Measurements from ENCODE around the gene ST6GALNAC5. TPM values are rescaled to one million over a fixed set of nuclear protein-coding genes. Genes with fewer than 3 reads are reported as not detected.

ST6GALNAC5 gene
- total and polyA plus RNA-seq, 10 of the 15 experiments (the other 5 are each of a cell fraction or from before 2014, with no cell fraction given), result under 0.01 to 1.8 (median 0.07) TPM; not detected in 6

GRCh38 chr1:77018311-77018710 is 151.0 kb downstream of the ST6GALNAC5 start (continued):
- no peak for TF ChIP-seq CEBPZ (IDR thresholded peaks at IDR 0.05; ENCODE audit: low read depth, low read length)
- no peak for TF ChIP-seq ZNF24 (IDR thresholded peaks at IDR 0.05)

DNA sequence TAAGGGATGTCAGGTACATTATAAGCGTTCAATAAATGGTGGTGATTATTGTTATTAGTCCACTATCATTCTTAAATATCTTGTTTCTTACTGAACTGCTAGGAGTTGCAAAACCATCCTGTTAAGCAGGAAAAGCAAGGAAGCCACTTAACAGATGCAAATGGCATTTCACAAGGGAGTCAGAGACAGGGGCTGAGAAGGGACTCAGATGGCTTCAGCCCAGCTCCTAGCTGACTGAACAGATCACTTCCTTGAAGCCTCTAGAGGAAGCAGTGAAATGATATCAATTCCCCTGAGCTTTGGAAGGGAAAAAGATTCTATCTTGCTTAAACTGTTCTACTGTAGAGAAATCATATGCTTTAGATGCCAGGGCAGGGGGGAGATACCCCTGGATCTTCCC is 151.5 kb downstream of the ST6GALNAC5 start:
- ChIA-PET CTCF (interaction anchor here (1.3 to 1.9 kb wide), 2 partner anchors 10 to 72 kb away, joined by 3 to 6 read pairs; no protein-coding TSS in a partner anchor), RAD21 (ENCODE audit: unreplicated experiment) (interaction anchor here (1.2 to 2.1 kb wide), 2 partner anchors 12 to 115 kb away, joined by 3 to 7 read pairs; no protein-coding TSS in a partner anchor), POLR2A (interaction anchor here (1.2 kb wide), 1 partner anchor 10 kb away, joined by 4 read pairs; no protein-coding TSS in a partner anchor), SMC1A (ENCODE audit: uncharacterized antibody, unreplicated experiment) (interaction anchor here (0.8 to 3.8 kb wide), 6 partner anchors 10 to 97 kb away, joined by 3 to 17 read pairs (median 4); no protein-coding TSS in a partner anchor)
- ATAC-seq (no peak), FAIRE-seq (no peak), DNase-seq (ENCODE audit: low read depth, low spot score) (no peak)
- H3K9me3 ChIP-seq (replicated peaks; ENCODE audit: control insufficient read depth, insufficient read depth, low read length), result no peaks in the 10 kb centered on the region
- H3K27ac ChIP-seq (ENCODE audit: control insufficient read depth, insufficient read depth), result no peak overlapping the region
- in situ Hi-C loops (cut with MboI), result no loop called here
- no peak overlapping the region for H3K9ac ChIP-seq (ENCODE audit: control insufficient read depth, insufficient read depth, low read length)
- BruUV-seq (replicated peaks), result no TSS peak
- 100% methylated on average over 1 of the region's 1 CpG for WGBS (ENCODE audit: insufficient coverage, insufficient replicate concordance, low lambda C conversion rate, missing lambda C conversion rate)
- H4K20me1 ChIP-seq (ENCODE audit: control insufficient read depth, insufficient read depth), result no peaks in the 10 kb centered on the region
- no peaks in the 10 kb centered on the region for H3K27me3 ChIP-seq (replicated peaks in 1 of 2; ENCODE audit: control insufficient read depth in 2 of 2, insufficient read depth in 2 of 2, low read length in 1 of 2)
- no peaks in the 10 kb centered on the region for H3K79me2 ChIP-seq (ENCODE audit: control insufficient read depth, insufficient read depth, low read length)
- no peak overlapping the region for H3K4me2 ChIP-seq (ENCODE audit: control insufficient read depth, insufficient read depth)
- no peaks in the 10 kb centered on the region for H3K4me1 ChIP-seq (ENCODE audit: control insufficient read depth, insufficient read depth, low read length)
- H2AFZ ChIP-seq (ENCODE audit: control insufficient read depth, low read depth, low read length), result no peak overlapping the region
- no peaks in the 10 kb centered on the region for H3K36me3 ChIP-seq (ENCODE audit: control insufficient read depth in 2 of 2, insufficient read depth in 2 of 2, low read length in 1 of 2)
- intact Hi-C loops (cut with micrococcal nuclease; ENCODE audit: unreplicated experiment), result no loop called here
- no peak overlapping the region for H3K4me3 ChIP-seq
- TF ChIP-seq, protein P1, sequence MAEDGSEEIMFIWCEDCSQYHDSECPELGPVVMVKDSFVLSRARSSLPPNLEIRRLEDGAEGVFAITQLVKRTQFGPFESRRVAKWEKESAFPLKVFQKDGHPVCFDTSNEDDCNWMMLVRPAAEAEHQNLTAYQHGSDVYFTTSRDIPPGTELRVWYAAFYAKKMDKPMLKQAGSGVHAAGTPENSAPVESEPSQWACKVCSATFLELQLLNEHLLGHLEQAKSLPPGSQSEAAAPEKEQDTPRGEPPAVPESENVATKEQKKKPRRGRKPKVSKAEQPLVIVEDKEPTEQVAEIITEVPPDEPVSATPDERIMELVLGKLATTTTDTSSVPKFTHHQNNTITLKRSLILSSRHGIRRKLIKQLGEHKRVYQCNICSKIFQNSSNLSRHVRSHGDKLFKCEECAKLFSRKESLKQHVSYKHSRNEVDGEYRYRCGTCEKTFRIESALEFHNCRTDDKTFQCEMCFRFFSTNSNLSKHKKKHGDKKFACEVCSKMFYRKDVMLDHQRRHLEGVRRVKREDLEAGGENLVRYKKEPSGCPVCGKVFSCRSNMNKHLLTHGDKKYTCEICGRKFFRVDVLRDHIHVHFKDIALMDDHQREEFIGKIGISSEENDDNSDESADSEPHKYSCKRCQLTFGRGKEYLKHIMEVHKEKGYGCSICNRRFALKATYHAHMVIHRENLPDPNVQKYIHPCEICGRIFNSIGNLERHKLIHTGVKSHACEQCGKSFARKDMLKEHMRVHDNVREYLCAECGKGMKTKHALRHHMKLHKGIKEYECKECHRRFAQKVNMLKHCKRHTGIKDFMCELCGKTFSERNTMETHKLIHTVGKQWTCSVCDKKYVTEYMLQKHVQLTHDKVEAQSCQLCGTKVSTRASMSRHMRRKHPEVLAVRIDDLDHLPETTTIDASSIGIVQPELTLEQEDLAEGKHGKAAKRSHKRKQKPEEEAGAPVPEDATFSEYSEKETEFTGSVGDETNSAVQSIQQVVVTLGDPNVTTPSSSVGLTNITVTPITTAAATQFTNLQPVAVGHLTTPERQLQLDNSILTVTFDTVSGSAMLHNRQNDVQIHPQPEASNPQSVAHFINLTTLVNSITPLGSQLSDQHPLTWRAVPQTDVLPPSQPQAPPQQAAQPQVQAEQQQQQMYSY (CRISPR knock-in tag; IDR thresholded peaks at IDR 0.05), result no peak
- TF ChIP-seq CBFB (IDR thresholded peaks at IDR 0.05; ENCODE audit: low read depth), result no peak
- TF ChIP-seq POLR2AphosphoS5 (IDR thresholded peaks at IDR 0.05; ENCODE audit: low read length), result no peak
- TF ChIP-seq, protein P2, sequence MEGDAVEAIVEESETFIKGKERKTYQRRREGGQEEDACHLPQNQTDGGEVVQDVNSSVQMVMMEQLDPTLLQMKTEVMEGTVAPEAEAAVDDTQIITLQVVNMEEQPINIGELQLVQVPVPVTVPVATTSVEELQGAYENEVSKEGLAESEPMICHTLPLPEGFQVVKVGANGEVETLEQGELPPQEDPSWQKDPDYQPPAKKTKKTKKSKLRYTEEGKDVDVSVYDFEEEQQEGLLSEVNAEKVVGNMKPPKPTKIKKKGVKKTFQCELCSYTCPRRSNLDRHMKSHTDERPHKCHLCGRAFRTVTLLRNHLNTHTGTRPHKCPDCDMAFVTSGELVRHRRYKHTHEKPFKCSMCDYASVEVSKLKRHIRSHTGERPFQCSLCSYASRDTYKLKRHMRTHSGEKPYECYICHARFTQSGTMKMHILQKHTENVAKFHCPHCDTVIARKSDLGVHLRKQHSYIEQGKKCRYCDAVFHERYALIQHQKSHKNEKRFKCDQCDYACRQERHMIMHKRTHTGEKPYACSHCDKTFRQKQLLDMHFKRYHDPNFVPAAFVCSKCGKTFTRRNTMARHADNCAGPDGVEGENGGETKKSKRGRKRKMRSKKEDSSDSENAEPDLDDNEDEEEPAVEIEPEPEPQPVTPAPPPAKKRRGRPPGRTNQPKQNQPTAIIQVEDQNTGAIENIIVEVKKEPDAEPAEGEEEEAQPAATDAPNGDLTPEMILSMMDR (IDR thresholded peaks at IDR 0.05 in 2 of 3, conservative IDR thresholded peaks at IDR 0.05 in 1 of 3; ENCODE audit: control insufficient read depth in 2 of 3, extremely low read depth in 1 of 3, insufficient read depth in 1 of 3, low read depth in 3 of 3, low read length in 3 of 3), result no peak
- no peak for TF ChIP-seq E4F1 (IDR thresholded peaks at IDR 0.05; ENCODE audit: borderline replicate concordance, partially characterized antibody)
